Endothelial cell (in vitro differentiated cells): ENCODE results near the gene GFOD2. TPM values are rescaled to one million over a fixed set of nuclear protein-coding genes. Genes with fewer than 3 reads are reported as not detected.

Experiments used
- DNase-seq: peaks from one replicate; pipeline ENCODE4 v3.0.0; 2021; ENCODE audit warnings: low spot score
- H3K27ac Mint-ChIP-seq: one replicate; pipeline ENCODE4 v1.8.0; 2021; ENCODE audit warnings: mixed read lengths, inconsistent platforms; ENCODE audit not compliant: unreplicated experiment
- H3K27me3 Mint-ChIP-seq: one replicate; pipeline ENCODE4 v1.8.0; 2021; ENCODE audit warnings: mild to moderate bottlenecking, moderate library complexity, mixed read lengths, inconsistent platforms; ENCODE audit not compliant: unreplicated experiment
- H3K36me3 Mint-ChIP-seq: one replicate; pipeline ENCODE4 v1.8.0; 2021; ENCODE audit warnings: mild to moderate bottlenecking, low read depth, mixed read lengths, inconsistent platforms; ENCODE audit not compliant: unreplicated experiment
- H3K4me1 Mint-ChIP-seq: one replicate; pipeline ENCODE4 v1.8.0; 2021; ENCODE audit warnings: mild to moderate bottlenecking, mixed read lengths, inconsistent platforms; ENCODE audit not compliant: unreplicated experiment
- H3K4me3 Mint-ChIP-seq: one replicate; pipeline ENCODE4 v1.8.0; 2021; ENCODE audit warnings: mild to moderate bottlenecking, mixed read lengths, inconsistent platforms; ENCODE audit not compliant: unreplicated experiment
- H3K9me3 Mint-ChIP-seq: one replicate; pipeline ENCODE4 v1.8.0; 2021; ENCODE audit warnings: mixed read lengths, inconsistent platforms; ENCODE audit not compliant: unreplicated experiment
- CTCF ChIP-seq: fragments of 200-600 bp; sonication (generic); IDR thresholded peaks from one replicate; pipeline ENCODE4 v1.5.0; 2021; ENCODE audit warnings: antibody characterized with exemption; ENCODE audit not compliant: unreplicated experiment
- total RNA-seq: library from RNA; stranded (reverse); fragmentation: NEBNext Ultra II Directional; extraction: Animal tissue kit (Norgen Biotek cat#: 25700); gene quantifications from one replicate; pipeline ENCODE4 v1.2.1, GENCODE V29; 2021; ENCODE audit not compliant: unreplicated experiment

The GFOD2 gene
- total RNA-seq, 1 donor from 2014 or later = 44.2 TPM

GRCh38 chr16:67748834-67749233 is 29.7 kb upstream of the GFOD2 start:
- Mint-ChIP-seq H3K27ac (no peak overlapping the region), H3K9me3 (no peaks in the 10 kb centered on the region), H3K4me3 (no peak overlapping the region)

GRCh38 chr16:67746846-67747245 is 27.7 kb upstream of the GFOD2 start:
- no peak overlapping the region for H3K27ac Mint-ChIP-seq
- H3K4me3 Mint-ChIP-seq = no peak overlapping the region
- no peak for TF ChIP-seq CTCF
- no peaks in the 10 kb centered on the region for H3K9me3 Mint-ChIP-seq
- peaks cover 20% of the 10 kb centered on the region for H3K36me3 Mint-ChIP-seq
- DNase-seq = no peak
- H3K4me1 Mint-ChIP-seq = no peaks in the 10 kb centered on the region
- H3K27me3 Mint-ChIP-seq = peaks cover 9% of the 10 kb centered on the region

More at GRCh38 chr16:67748834-67749233, 29.7 kb upstream of the GFOD2 start:
- Mint-ChIP-seq H3K27me3 (peaks cover 9% of the 10 kb centered on the region), H3K36me3 (peaks cover 9% of the 10 kb centered on the region), H3K4me1 (peaks cover 4% of the 10 kb centered on the region)
- TF ChIP-seq CTCF = no peak
- no peak for DNase-seq

GRCh38 chr16:67741118-67741517 is 22.0 kb upstream of the GFOD2 start:
- no peak for TF ChIP-seq CTCF
- no peak overlapping the region for H3K4me3 Mint-ChIP-seq
- H3K27ac Mint-ChIP-seq = no peak overlapping the region
- peaks cover 16% of the 10 kb centered on the region for H3K27me3 Mint-ChIP-seq
- no peaks in the 10 kb centered on the region for H3K9me3 Mint-ChIP-seq
- H3K36me3 Mint-ChIP-seq = peaks cover 25% of the 10 kb centered on the region
- DNase-seq = no peak
- no peaks in the 10 kb centered on the region for H3K4me1 Mint-ChIP-seq

GRCh38 chr16:67740391-67740790 is 21.3 kb upstream of the GFOD2 start:
- Mint-ChIP-seq H3K4me1 (no peaks in the 10 kb centered on the region), H3K36me3 (peaks cover 25% of the 10 kb centered on the region), H3K9me3 (no peaks in the 10 kb centered on the region), H3K27me3 (peaks cover 17% of the 10 kb centered on the region), H3K27ac (peak overlapping the region; percentile 18), H3K4me3 (no peak overlapping the region)
- TF ChIP-seq CTCF = no peak
- no peak for DNase-seq

- Mint-ChIP-seq H3K27ac (no peak overlapping the region), H3K4me1 (no peaks in the 10 kb centered on the region), H3K36me3 (peaks cover 10% of the 10 kb centered on the region), H3K27me3 (peaks cover 15% of the 10 kb centered on the region), H3K4me3 (no peak overlapping the region), H3K9me3 (no peaks in the 10 kb centered on the region)
- no peak for TF ChIP-seq CTCF
- DNase-seq = no peak
Measured at GRCh38 chr16:67736858-67737257, 17.7 kb upstream of the GFOD2 start.
